Endometrial microvascular endothelial cells (primary cell): ENCODE measurements around the gene CXCL11. TPM values are rescaled to one million over a fixed set of nuclear protein-coding genes. Genes with fewer than 3 reads are reported as not detected.
"Not testable (repeated sequence)": the region's sequence is repeated elsewhere in the genome, so short reads cannot be mapped to it uniquely, and the experiment has no call there.

Experiments
- in situ Hi-C: cut with HindIII; loops from 2 replicates; pipeline ENCODE4 v1.10.0; 2017; ENCODE audit warnings: low sequenced_read_pairs, low pct_unique_long_range_greater_than_20kb; ENCODE audit errors: inconsistent ontology term
- total RNA-seq: library from RNA; depleted of rRNA; stranded (reverse); fragments of >200 nt; gene quantifications from one replicate; pipeline ENCODE4 v1.2.3, GENCODE V29; 2015; ENCODE audit errors: inconsistent ontology term

The CXCL11 gene
- total RNA-seq, 1 donor from 2014 or later = 1.3 TPM

GRCh38 chr4:76009311-76009710 is 26.6 kb downstream of the CXCL11 start:
- in situ Hi-C loops = no loop called here

GRCh38 chr4:76007089-76007862 is 28.6 kb downstream of the CXCL11 start, which contains the start of gene CXCL9:
TSS of gene CXCL9 (minus strand) at chr4:76007509. CDS start at chr4:76007449, 60 bp downstream.
- in situ Hi-C loops = no loop called here

- in situ Hi-C loops = no loop called here
These were observed 32.2 kb downstream of the CXCL11 start for GRCh38 chr4:76003620-76004019.

GRCh38 chr4:76003035-76003434 is 32.8 kb downstream of the CXCL11 start:
- in situ Hi-C loops = no loop called here

GRCh38 chr4:76002176-76002575 is 33.7 kb downstream of the CXCL11 start:
- in situ Hi-C loops = no loop called here

GRCh38 chr4:76001700-76002099 is 34.2 kb downstream of the CXCL11 start:
- in situ Hi-C loops = no loop called here

- in situ Hi-C loops = no loop called here
These were observed 35.6 kb downstream of the CXCL11 start for GRCh38 chr4:76000279-76000678.

- in situ Hi-C loops = not testable (repeated sequence)
These were observed 37.2 kb downstream of the CXCL11 start for GRCh38 chr4:75998525-75999147.

GRCh38 chr4:75997946-75998345 is 37.9 kb downstream of the CXCL11 start:
- in situ Hi-C loops = no loop called here

- in situ Hi-C loops = no loop called here
These were observed 38.8 kb downstream of the CXCL11 start for GRCh38 chr4:75997081-75997480.

- in situ Hi-C loops = no loop called here
These were observed 40.1 kb downstream of the CXCL11 start for GRCh38 chr4:75995727-75996126.

- in situ Hi-C loops = no loop called here
These were observed 43.4 kb downstream of the CXCL11 start for GRCh38 chr4:75992462-75992861.

- in situ Hi-C loops = no loop called here
These were observed 45.9 kb downstream of the CXCL11 start for GRCh38 chr4:75989846-75990528.

- in situ Hi-C loops = no loop called here
These were observed 50.8 kb downstream of the CXCL11 start for GRCh38 chr4:75985116-75985515.

Other genes with a start within 250 kb of the CXCL11 start
- gene PPEF2, start 133.6 kb downstream of the CXCL11 start, total RNA-seq = not detected
- 122 TPM for gene NAAA, start 95.1 kb downstream of the CXCL11 start, total RNA-seq
- gene SDAD1, start 45.1 kb downstream of the CXCL11 start, total RNA-seq = 26.7 TPM
- not detected for gene CXCL9, start 28.6 kb downstream of the CXCL11 start, total RNA-seq
- gene CXCL10, start 12.6 kb downstream of the CXCL11 start, total RNA-seq = 2.2 TPM
- not detected for gene ART3, start 38.6 kb upstream of the CXCL11 start, total RNA-seq
- 51.9 TPM for gene NUP54, start 112.3 kb upstream of the CXCL11 start, total RNA-seq
- 132 TPM for gene SCARB2, start 177.8 kb upstream of the CXCL11 start, total RNA-seq
- gene FAM47E, start 215.7 kb upstream of the CXCL11 start, total RNA-seq = not detected